Ishikawa (cell line): Measurements from ENCODE around the gene TRIM71.

Source experiments
- CEBPB ChIP-seq: IDR thresholded peaks from 2 replicates; pipeline ENCODE4 v1.6.1; 2012
- YY1 ChIP-seq: IDR thresholded peaks from 2 replicates; pipeline ENCODE4 v1.6.1; 2012; ENCODE audit warnings: low read depth

GRCh38 chr3:32934150-32934742 lies 116.4 kb downstream of the TRIM71 start:
- no peak for TF ChIP-seq CEBPB
- TF ChIP-seq YY1, result no peak
